HEK293T (cell line): ENCODE measurements around the gene TRAPPC2B.

Source experiments
- ARNT ChIP-seq: fragments of 450-650 bp; IDR thresholded peaks from 2 replicates; pipeline ENCODE4 v1.6.1; 2017; ENCODE audit warnings: mild to moderate bottlenecking
- BHLHE40 ChIP-seq: fragments of 450-650 bp; IDR thresholded peaks from 2 replicates; pipeline ENCODE4 v1.6.1; 2016; ENCODE audit warnings: mild to moderate bottlenecking, moderate library complexity, borderline replicate concordance
- ELF4 ChIP-seq: fragments of 450-650 bp; IDR thresholded peaks from 2 replicates; pipeline ENCODE4 v1.6.1; 2017; ENCODE audit warnings: antibody characterized with exemption
- FOXA1 ChIP-seq: fragments of 450-650 bp; IDR thresholded peaks from 2 replicates; pipeline ENCODE4 v1.6.1; 2016; ENCODE audit warnings: mild to moderate bottlenecking
- FOXK2 ChIP-seq: fragments of 450-650 bp; IDR thresholded peaks from 2 replicates; pipeline ENCODE4 v1.6.1; 2016; ENCODE audit warnings: mild to moderate bottlenecking
- FOXM1 ChIP-seq: fragments of 450-650 bp; IDR thresholded peaks from 2 replicates; pipeline ENCODE4 v1.6.1; 2017; ENCODE audit warnings: mild to moderate bottlenecking, borderline replicate concordance
- HDGF ChIP-seq: fragments of 450-650 bp; IDR thresholded peaks from 2 replicates; pipeline ENCODE4 v1.6.1; 2017; ENCODE audit warnings: antibody characterized with exemption, borderline replicate concordance
- L3MBTL2 ChIP-seq: fragments of 450-650 bp; conservative IDR thresholded peaks from 2 replicates; pipeline ENCODE4 v1.6.1; 2016; ENCODE audit warnings: mild to moderate bottlenecking
- LEF1 ChIP-seq: fragments of 450-650 bp; IDR thresholded peaks from 2 replicates; pipeline ENCODE4 v1.6.1; 2017; ENCODE audit warnings: mild to moderate bottlenecking, borderline replicate concordance
- NFRKB ChIP-seq: fragments of 450-650 bp; IDR thresholded peaks from 2 replicates; pipeline ENCODE4 v1.6.1; 2016; ENCODE audit warnings: mild to moderate bottlenecking, moderate library complexity
- SP1 ChIP-seq: fragments of 450-650 bp; IDR thresholded peaks from 2 replicates; pipeline ENCODE4 v1.6.1; 2017
- SUZ12 ChIP-seq: fragments of 450-650 bp; IDR thresholded peaks from 2 replicates; pipeline ENCODE4 v1.6.1; 2016; ENCODE audit warnings: mild to moderate bottlenecking
- TARDBP ChIP-seq: fragments of 450-650 bp; IDR thresholded peaks from 2 replicates; pipeline ENCODE4 v1.6.1; 2016
- ZNF384 ChIP-seq: fragments of 450-650 bp; IDR thresholded peaks from 2 replicates; pipeline ENCODE4 v1.6.1; 2016

DNA sequence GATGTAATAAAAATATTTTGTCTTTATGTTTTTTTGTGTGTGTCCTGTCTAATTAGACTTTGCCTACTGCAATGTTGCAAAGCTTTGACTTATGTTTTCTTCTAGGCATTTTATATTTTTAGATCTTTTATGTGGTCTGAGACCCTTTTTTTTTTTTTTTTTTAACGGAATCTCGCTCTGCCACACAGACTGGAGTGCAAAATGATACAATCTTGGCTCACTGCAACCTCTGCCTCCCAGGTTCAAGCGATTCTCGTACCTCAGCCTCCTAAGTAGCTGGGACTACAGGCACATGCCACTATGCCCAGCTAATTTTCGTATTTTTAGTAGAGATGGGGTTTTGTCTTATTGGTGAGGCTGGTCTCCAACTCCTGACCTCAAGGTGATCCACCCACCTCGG is 20.8 kb upstream of the TRAPPC2B start:
- TF ChIP-seq FOXK2 (no peak), TARDBP (no peak), SUZ12 (no peak), FOXM1 (no peak), L3MBTL2 (no peak), NFRKB (no peak), FOXA1 (no peak), ELF4 (no peak), ARNT (no peak), SP1 (no peak), ZNF384 (no peak), BHLHE40 (no peak), HDGF (no peak), LEF1 (no peak)
